Measurements from ENCODE around the gene FAAP24.
A peak's percentile ranks its signal among the peaks of the same experiment; 100 is the strongest.
"Not testable (repeated sequence)": the region's sequence is repeated elsewhere in the genome, so short reads cannot be mapped to it uniquely, and the experiment has no call there.

Gene FAAP24

GRCh38 chr19:32971715-32972540 lies at the start of gene FAAP24, which contains the start of gene CEP89:
FAAP24 (plus strand) TSS chr19:32972242; CDS start chr19:32973197, 955 bp downstream.
CEP89 (minus strand) TSS chr19:32971958; CDS start chr19:32971874, 84 bp downstream.
- peak within 1 kb of the TSS; percentile 80 for H3K4me3 ChIP-seq (ENCODE audit: low read depth, low read length)
- peak; percentile 97 for DNase-seq (ENCODE audit: low read depth)

DNA sequence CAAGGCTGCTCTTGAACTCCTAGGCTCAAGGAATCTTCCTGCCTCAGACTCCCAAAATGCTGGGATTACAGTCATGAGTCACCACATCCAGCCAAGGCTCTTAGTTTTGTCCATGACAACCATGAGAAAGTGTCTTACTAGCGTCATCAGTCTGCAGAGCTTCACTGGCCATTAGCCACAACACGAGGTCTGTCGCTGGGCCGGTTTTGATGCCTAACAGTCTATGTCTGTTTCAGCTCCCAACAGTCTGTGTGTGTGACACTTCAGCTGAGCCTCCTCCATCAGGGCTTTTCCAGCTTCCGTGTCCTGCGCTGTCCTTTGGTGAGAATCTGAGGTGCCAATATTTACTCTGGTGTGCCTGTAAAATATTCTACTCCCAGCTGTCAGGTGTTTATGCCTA lies 47.8 kb upstream of the FAAP24 start:
- DNase-seq (ENCODE audit: low read depth), result no peak
- no peak overlapping the region for H3K4me3 ChIP-seq (ENCODE audit: low read depth, low read length)

GRCh38 chr19:32928806-32929205 lies 43.2 kb upstream of the FAAP24 start:
- no peak overlapping the region for H3K4me3 ChIP-seq (ENCODE audit: low read depth, low read length)
- no peak for DNase-seq (ENCODE audit: low read depth)

DNA sequence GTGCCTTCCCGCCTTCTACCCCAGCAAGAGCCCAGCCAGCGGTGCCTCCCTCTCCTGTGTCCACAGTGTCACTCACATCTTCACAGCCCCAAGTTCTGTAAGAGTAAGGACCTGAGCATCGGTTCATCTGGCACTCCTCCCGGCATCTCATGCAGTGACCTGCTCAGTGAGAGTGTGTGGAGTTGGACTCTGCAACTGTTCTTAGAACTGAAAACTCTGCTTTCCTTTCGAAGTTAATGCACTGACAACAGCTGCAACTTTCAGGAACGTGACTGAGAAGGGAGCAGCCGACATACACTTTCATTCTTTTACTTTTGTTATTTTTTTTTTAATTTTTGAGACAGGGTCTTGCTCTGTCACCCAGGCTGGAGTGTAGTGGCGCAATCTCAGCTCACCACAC lies 41.5 kb upstream of the FAAP24 start:
- H3K4me3 ChIP-seq (ENCODE audit: low read depth, low read length), result no peak overlapping the region
- DNase-seq (ENCODE audit: low read depth), result no peak

GRCh38 chr19:32933571-32933970 lies 38.5 kb upstream of the FAAP24 start:
- no peak for DNase-seq (ENCODE audit: low read depth)
- no peak overlapping the region for H3K4me3 ChIP-seq (ENCODE audit: low read depth, low read length)

GRCh38 chr19:32935629-32936028 lies 36.4 kb upstream of the FAAP24 start:
- no peak overlapping the region for H3K4me3 ChIP-seq (ENCODE audit: low read depth, low read length)
- no peak for DNase-seq (ENCODE audit: low read depth)

GRCh38 chr19:32936065-32936464 lies 36.0 kb upstream of the FAAP24 start:
- H3K4me3 ChIP-seq (ENCODE audit: low read depth, low read length), result no peak overlapping the region
- no peak for DNase-seq (ENCODE audit: low read depth)

GRCh38 chr19:32941273-32941672 lies 30.8 kb upstream of the FAAP24 start:
- not testable (repeated sequence) for H3K4me3 ChIP-seq (ENCODE audit: low read depth, low read length); DNase-seq (ENCODE audit: low read depth)

GRCh38 chr19:32945260-32945659 lies 26.8 kb upstream of the FAAP24 start:
- DNase-seq (ENCODE audit: low read depth), result no peak
- H3K4me3 ChIP-seq (ENCODE audit: low read depth, low read length), result no peak overlapping the region

- no peak for DNase-seq (ENCODE audit: low read depth)
- H3K4me3 ChIP-seq (ENCODE audit: low read depth, low read length), result no peak overlapping the region
These were observed 5.3 kb upstream of the FAAP24 start for GRCh38 chr19:32966750-32967149.

- no peak for DNase-seq (ENCODE audit: low read depth)
- no peak overlapping the region for H3K4me3 ChIP-seq (ENCODE audit: low read depth, low read length)
These were observed 2.5 kb upstream of the FAAP24 start for GRCh38 chr19:32969549-32969948.

GRCh38 chr19:32971012-32971595 lies 938 bp upstream of the FAAP24 start:
- no peak for DNase-seq (ENCODE audit: low read depth)
- H3K4me3 ChIP-seq (ENCODE audit: low read depth, low read length), result peak overlapping the region; percentile 80

- DNase-seq (ENCODE audit: low read depth), result no peak
- H3K4me3 ChIP-seq (ENCODE audit: low read depth, low read length), result no peak overlapping the region
These were observed 4.3 kb downstream of the FAAP24 start for GRCh38 chr19:32976223-32976805.

DNA sequence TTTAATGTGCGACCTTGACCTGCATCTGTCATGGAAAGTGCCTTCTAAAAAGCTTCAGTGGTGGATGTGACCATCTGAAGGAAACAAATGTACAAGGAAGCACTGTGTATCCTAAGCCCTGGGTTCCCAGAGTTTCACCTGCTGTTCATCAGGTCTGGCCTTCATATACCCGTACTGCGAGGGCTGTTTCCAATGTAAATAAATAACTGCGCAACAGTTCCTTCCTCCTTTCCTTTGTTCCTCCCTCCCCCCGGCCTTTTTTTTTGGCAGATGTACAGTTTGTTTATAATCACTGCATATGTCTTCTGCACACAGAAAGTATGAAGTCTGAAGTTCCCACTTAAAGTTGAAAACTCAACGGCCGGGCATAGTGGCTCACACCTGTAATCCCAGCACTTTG lies 5.2 kb downstream of the FAAP24 start:
- H3K4me3 ChIP-seq (ENCODE audit: low read depth, low read length), result no peak overlapping the region
- DNase-seq (ENCODE audit: low read depth), result no peak

GRCh38 chr19:32977813-32978212 lies 5.8 kb downstream of the FAAP24 start:
- not testable (repeated sequence) for H3K4me3 ChIP-seq (ENCODE audit: low read depth, low read length); DNase-seq (ENCODE audit: low read depth)

GRCh38 chr19:32979807-32980206 lies 7.8 kb downstream of the FAAP24 start:
- DNase-seq (ENCODE audit: low read depth); H3K4me3 ChIP-seq (ENCODE audit: low read depth, low read length): not testable (repeated sequence)

GRCh38 chr19:32982488-32982887 lies 10.4 kb downstream of the FAAP24 start:
- not testable (repeated sequence) for DNase-seq (ENCODE audit: low read depth); H3K4me3 ChIP-seq (ENCODE audit: low read depth, low read length)

DNA sequence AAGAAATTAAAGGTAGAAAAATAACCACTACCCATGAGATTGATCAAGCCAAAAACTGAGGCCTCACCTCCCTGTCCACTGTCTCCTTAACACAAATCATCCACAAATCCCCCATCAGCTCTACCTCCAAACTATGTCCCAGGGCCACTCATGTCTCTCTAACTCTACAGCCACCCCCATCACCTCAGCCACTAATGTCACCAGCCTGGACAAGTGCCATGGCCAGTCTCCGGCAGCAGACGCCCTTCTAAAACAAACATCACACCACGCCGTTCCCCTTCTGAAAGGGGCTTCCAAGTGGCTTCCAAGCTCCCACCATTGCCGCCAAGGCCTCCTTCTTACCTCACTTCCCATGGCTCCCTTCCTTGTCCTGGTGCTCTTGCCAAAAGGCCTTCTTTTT lies 16.2 kb downstream of the FAAP24 start:
- not testable (repeated sequence) for DNase-seq (ENCODE audit: low read depth); H3K4me3 ChIP-seq (ENCODE audit: low read depth, low read length)

- DNase-seq (ENCODE audit: low read depth), result no peak
- H3K4me3 ChIP-seq (ENCODE audit: low read depth, low read length), result no peak overlapping the region
These were observed 16.7 kb downstream of the FAAP24 start for GRCh38 chr19:32988724-32989123.

- not testable (repeated sequence) for DNase-seq (ENCODE audit: low read depth); H3K4me3 ChIP-seq (ENCODE audit: low read depth, low read length)
These were observed 23.9 kb downstream of the FAAP24 start for GRCh38 chr19:32995966-32996365.

All from skeletal muscle cell (primary cell).